Esophagus muscularis mucosa (tissue), 4 donors: Measurements from ENCODE around the gene BTRC. TPM values are rescaled to one million over a fixed set of nuclear protein-coding genes. Genes with fewer than 3 reads are reported as not detected.

Source experiments
- DNase-seq: peaks from one replicate; pipeline ENCODE4 v3.0.0-alpha.2; 2017; ENCODE audit errors: extremely low spot score
- H3K27ac ChIP-seq, 4 donors: fragments of 200-600 bp; sonication (generic); replicated peaks in 1 of 4; 1 replicate in 3 of 4; 2 replicates in 1 of 4; pipeline ENCODE4 v1.5.1; 2016 to 2019; ENCODE audit warnings: mild to moderate bottlenecking in 1 of 4
- H3K27me3 ChIP-seq, 4 donors: fragments of 200-600 bp; sonication (generic); one replicate each; pipeline versions ENCODE4 v1.5.1 to v1.6.0; 2016 to 2019
- H3K36me3 ChIP-seq, 4 donors: fragments of 200-600 bp; sonication (generic); one replicate each; pipeline ENCODE4 v1.5.1; 2016 to 2019
- H3K4me1 ChIP-seq, 4 donors: fragments of 200-600 bp; sonication (generic); one replicate each; pipeline ENCODE4 v1.5.1; 2016 to 2019
- H3K4me3 ChIP-seq, 4 donors: fragments of 200-600 bp; sonication (generic); 1 replicate in 2 of 4; 2 replicates in 2 of 4; pipeline ENCODE4 v1.5.1; 2016 to 2019; ENCODE audit warnings: mild to moderate bottlenecking in 4 of 4, moderate library complexity in 1 of 4
- H3K9me3 ChIP-seq, 4 donors: fragments of 200-600 bp; sonication (generic); 1 replicate in 3 of 4; 2 replicates in 1 of 4; pipeline ENCODE4 v1.5.1; 2016 to 2019
- EP300 ChIP-seq: sonication (generic); formaldehyde crosslinking; IDR thresholded peaks from one replicate; pipeline ENCODE4 v1.6.1; 2017; ENCODE audit warnings: antibody characterized with exemption
- POLR2A ChIP-seq: fragments of 450-650 bp; IDR thresholded peaks from one replicate; pipeline ENCODE4 v1.6.1; 2017; ENCODE audit warnings: antibody characterized with exemption, moderate library complexity, mild to moderate bottlenecking, low read depth
- POLR2AphosphoS5 ChIP-seq, 2 donors: sonication (generic); formaldehyde crosslinking; IDR thresholded peaks; one replicate each; pipeline ENCODE4 v1.6.1; 2017; ENCODE audit warnings: antibody characterized with exemption in 2 of 2
- WGBS: methylation state at CpG from one replicate; pipeline ENCODE4 v1.1.5; 2018; 5-methylcytosine and 5-hydroxymethylcytosine counted together
- intact Hi-C: fragments of 100-400 bp; cut with DNase I; formaldehyde crosslinking; loops from one replicate; pipeline ENCODE4 v1.15.1; 2023
- total RNA-seq, 4 donors: library from RNA; depleted of rRNA; stranded (reverse); fragments of >200 nt; gene quantifications; one replicate each; pipeline versions ENCODE4 v1.1.0 to v1.2.1, GENCODE V29; 2016
- TF ChIP-seq, protein P1 (sequence below), 3 experiments: fragments of 200-600 bp in 2 of 3; fragments of 450-650 bp in 1 of 3; sonication (generic) in 2 of 3; IDR thresholded peaks; one replicate each; pipeline ENCODE4 v1.5.1; 2017 to 2019; ENCODE audit warnings: antibody characterized with exemption in 3 of 3, mild to moderate bottlenecking in 2 of 3, moderate library complexity in 1 of 3

The BTRC gene
- total RNA-seq, 4 donors from 2014 or later: 10.1 to 20.0 (median 10.4) TPM

DNA sequence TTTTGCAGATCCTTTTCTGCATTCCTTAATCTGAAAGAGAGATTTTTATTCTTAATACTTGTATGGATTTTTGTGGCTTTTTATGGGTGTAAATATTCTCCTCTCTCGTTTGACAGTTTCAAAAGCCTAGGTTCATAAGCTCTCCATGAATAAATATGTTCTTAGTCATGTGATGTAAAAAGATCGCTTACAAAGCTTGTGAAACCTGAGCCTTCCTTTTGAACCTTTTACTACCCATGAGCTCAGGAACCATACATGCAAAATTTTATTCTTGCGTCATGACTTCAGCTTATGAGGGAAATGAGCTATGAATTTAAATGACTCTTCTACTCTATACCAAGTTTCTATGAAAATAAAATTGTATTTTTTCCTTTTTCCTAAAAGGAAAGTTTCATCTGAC, 135.4 kb downstream of the BTRC start:
- 82% methylated on average over 3 of the region's 3 CpGs for WGBS

DNA sequence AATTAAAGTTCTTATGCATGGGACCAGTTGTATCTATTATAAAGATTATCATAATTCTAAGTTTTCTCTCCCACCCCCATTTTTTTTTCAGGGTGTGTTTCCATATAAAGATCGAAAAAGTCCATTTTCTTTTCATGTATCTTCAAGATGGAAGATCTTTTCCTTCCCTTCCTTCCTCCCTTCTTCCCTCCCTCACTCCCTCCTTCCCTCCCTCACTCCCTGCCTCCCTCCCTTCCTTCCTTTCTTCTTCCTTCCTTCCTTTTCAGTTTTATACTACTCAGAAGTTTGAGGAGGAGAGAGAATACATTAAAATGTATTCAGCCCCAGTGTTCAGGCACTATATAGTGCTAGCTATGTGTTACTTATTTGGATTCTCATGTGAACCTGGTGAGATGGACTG, 136.1 kb downstream of the BTRC start:
- H3K36me3 ChIP-seq: no peaks in the 10 kb centered on the region
- WGBS: 96% methylated on average over 1 of the region's 1 CpG
- DNase-seq: no peak
- no peaks in the 10 kb centered on the region for H3K27me3 ChIP-seq
- no peak overlapping the region for H3K4me3 ChIP-seq
- intact Hi-C loops: no loop called here
- TF ChIP-seq, protein P1, sequence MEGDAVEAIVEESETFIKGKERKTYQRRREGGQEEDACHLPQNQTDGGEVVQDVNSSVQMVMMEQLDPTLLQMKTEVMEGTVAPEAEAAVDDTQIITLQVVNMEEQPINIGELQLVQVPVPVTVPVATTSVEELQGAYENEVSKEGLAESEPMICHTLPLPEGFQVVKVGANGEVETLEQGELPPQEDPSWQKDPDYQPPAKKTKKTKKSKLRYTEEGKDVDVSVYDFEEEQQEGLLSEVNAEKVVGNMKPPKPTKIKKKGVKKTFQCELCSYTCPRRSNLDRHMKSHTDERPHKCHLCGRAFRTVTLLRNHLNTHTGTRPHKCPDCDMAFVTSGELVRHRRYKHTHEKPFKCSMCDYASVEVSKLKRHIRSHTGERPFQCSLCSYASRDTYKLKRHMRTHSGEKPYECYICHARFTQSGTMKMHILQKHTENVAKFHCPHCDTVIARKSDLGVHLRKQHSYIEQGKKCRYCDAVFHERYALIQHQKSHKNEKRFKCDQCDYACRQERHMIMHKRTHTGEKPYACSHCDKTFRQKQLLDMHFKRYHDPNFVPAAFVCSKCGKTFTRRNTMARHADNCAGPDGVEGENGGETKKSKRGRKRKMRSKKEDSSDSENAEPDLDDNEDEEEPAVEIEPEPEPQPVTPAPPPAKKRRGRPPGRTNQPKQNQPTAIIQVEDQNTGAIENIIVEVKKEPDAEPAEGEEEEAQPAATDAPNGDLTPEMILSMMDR (IDR thresholded peaks at IDR 0.05): no peak
- TF ChIP-seq POLR2AphosphoS5 (IDR thresholded peaks at IDR 0.05) (no peak), EP300 (no peak), POLR2A (no peak)
- H3K27ac ChIP-seq: no peak overlapping the region
- no peaks in the 10 kb centered on the region for H3K4me1 ChIP-seq
- no peaks in the 10 kb centered on the region for H3K9me3 ChIP-seq

More for the DNA sequence above, 135.4 kb downstream of the BTRC start:
- TF ChIP-seq POLR2A (no peak), POLR2AphosphoS5 (IDR thresholded peaks at IDR 0.05) (no peak), EP300 (no peak)
- TF ChIP-seq, protein P1 (IDR thresholded peaks at IDR 0.05): no peak
- Histone ChIP-seq H3K27me3 (no peaks in the 10 kb centered on the region), H3K36me3 (no peaks in the 10 kb centered on the region), H3K4me3 (no peak overlapping the region), H3K4me1 (no peaks in the 10 kb centered on the region), H3K27ac (no peak overlapping the region), H3K9me3 (no peaks in the 10 kb centered on the region)
- intact Hi-C loops: no loop called here
- DNase-seq: no peak

DNA sequence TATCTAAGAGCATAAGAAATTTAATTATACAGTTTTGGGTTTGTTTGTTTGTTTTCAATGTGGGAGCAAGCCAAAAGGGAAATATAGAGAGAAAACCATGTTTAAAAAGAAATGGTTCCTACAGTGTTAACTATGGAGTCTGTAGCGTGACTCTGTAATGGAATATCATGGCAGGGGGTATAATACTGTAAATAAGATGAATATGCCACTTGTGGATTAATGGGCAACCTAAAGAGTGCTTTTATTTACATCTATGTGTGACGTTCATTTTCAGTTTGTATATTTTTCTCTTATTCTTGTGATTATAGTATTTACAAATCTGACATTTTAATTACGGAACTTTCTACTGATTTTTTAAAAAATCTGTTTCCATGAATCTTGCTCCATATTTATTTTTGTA, 138.2 kb downstream of the BTRC start:
- intact Hi-C loops: no loop called here
- no peaks in the 10 kb centered on the region for H3K27me3 ChIP-seq
- no peak for DNase-seq
- no peaks in the 10 kb centered on the region for H3K36me3 ChIP-seq
- H3K4me1 ChIP-seq: no peaks in the 10 kb centered on the region
- H3K9me3 ChIP-seq: no peaks in the 10 kb centered on the region
- WGBS: 87% methylated on average over 3 of the region's 3 CpGs
- H3K27ac ChIP-seq: no peak overlapping the region
- H3K4me3 ChIP-seq: no peak overlapping the region
- TF ChIP-seq POLR2AphosphoS5 (IDR thresholded peaks at IDR 0.05) (no peak), EP300 (no peak), POLR2A (no peak)
- TF ChIP-seq, protein P1 (IDR thresholded peaks at IDR 0.05): no peak

DNA sequence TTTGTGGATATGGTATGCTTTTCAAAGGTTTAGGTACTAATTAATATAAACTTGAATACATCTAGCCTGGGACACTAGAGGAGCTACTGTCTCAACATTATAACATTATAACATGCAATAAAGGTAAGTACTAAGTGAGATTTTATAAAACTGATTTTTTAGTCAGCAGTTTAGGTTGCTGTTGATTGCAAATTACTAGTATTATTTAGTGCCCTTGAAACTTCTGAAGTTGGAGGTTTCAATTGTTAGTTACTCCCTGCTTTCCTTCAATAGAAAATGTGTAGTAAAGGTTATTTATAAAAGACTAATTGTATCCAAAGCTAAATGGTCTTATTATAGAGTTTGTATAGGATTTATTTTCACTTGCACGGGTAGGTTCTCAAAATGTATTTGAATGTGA, 138.8 kb downstream of the BTRC start:
- no peak for DNase-seq
- no peaks in the 10 kb centered on the region for H3K36me3 ChIP-seq
- TF ChIP-seq EP300 (no peak), POLR2A (no peak), POLR2AphosphoS5 (IDR thresholded peaks at IDR 0.05) (no peak)
- TF ChIP-seq, protein P1 (IDR thresholded peaks at IDR 0.05): no peak
- 98% methylated on average over 1 of the region's 1 CpG for WGBS
- intact Hi-C loops: no loop called here
- H3K27me3 ChIP-seq: no peaks in the 10 kb centered on the region
- no peaks in the 10 kb centered on the region for H3K9me3 ChIP-seq
- no peak overlapping the region for H3K27ac ChIP-seq
- H3K4me1 ChIP-seq: no peaks in the 10 kb centered on the region
- H3K4me3 ChIP-seq: no peak overlapping the region

DNA sequence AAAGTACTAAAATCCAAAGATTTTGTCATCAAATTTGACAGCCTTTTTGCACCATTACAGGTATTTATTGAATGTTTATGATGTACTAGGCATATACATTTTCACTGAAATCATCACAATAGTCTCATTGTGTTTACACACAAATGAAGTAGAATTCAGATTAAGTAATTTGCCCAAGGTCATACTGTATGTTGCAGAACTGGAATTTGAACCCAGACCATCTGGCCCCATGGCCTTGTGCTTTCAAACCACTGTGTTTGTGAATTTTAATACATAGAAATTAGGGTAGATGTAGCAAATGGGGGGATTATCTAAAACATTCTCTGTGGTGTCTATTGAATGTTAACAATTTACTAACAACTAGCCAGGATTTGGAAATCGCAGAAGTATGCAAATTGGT, 139.3 kb downstream of the BTRC start:
- DNase-seq: no peak
- no peaks in the 10 kb centered on the region for H3K36me3 ChIP-seq
- no peak overlapping the region for H3K4me3 ChIP-seq
- no peaks in the 10 kb centered on the region for H3K27me3 ChIP-seq
- TF ChIP-seq POLR2AphosphoS5 (IDR thresholded peaks at IDR 0.05): no peak
- TF ChIP-seq, protein P1 (IDR thresholded peaks at IDR 0.05): no peak
- no peaks in the 10 kb centered on the region for H3K4me1 ChIP-seq
- H3K27ac ChIP-seq: no peak overlapping the region
- no peaks in the 10 kb centered on the region for H3K9me3 ChIP-seq
- WGBS: 87% methylated on average over 1 of the region's 1 CpG
- intact Hi-C loops: no loop called here
